Putamen (tissue), 1 donor: ENCODE measurements around the gene TM9SF4.

ENCODE experiments used
- DNase-seq: peaks from one replicate; pipeline ENCODE4 v3.0.0-alpha.2; 2016; ENCODE audit warnings: low spot score

TM9SF4 gene, protein sequence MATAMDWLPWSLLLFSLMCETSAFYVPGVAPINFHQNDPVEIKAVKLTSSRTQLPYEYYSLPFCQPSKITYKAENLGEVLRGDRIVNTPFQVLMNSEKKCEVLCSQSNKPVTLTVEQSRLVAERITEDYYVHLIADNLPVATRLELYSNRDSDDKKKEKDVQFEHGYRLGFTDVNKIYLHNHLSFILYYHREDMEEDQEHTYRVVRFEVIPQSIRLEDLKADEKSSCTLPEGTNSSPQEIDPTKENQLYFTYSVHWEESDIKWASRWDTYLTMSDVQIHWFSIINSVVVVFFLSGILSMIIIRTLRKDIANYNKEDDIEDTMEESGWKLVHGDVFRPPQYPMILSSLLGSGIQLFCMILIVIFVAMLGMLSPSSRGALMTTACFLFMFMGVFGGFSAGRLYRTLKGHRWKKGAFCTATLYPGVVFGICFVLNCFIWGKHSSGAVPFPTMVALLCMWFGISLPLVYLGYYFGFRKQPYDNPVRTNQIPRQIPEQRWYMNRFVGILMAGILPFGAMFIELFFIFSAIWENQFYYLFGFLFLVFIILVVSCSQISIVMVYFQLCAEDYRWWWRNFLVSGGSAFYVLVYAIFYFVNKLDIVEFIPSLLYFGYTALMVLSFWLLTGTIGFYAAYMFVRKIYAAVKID

GRCh38 chr20:32109392-32110172 lies at the start of gene TM9SF4:
Gene TM9SF4 (plus strand): TSS chr20:32109714. CDS start chr20:32109741, 27 bp downstream.
- peak; percentile 91 for DNase-seq

- DNase-seq: peak; percentile 47
Measured at GRCh38 chr20:32062776-32063170, 46.7 kb upstream of the TM9SF4 start.

- DNase-seq: no peak
Measured at GRCh38 chr20:32063695-32064094, 45.8 kb upstream of the TM9SF4 start.

DNA sequence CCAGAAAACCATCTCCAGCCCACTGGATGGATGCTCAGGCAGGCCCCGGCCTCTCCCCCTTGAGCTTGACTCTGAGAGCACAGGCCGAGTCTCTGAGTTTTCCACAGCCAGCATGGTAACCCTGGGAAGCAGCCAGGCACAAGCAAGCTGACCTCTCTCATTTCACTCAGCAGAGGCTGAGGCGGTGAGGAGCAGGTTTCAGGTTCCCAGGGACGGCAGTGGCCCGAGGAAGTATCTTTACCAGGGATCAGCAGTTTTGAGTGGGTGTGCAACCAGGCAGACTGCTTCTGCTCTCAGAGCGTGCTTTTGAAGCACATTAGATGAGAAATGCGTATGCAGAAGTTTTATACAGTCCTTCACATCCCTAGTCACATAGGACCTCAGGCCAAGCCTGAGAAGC lies 44.8 kb upstream of the TM9SF4 start:
- no peak for DNase-seq

GRCh38 chr20:32067234-32067821 lies 42.2 kb upstream of the TM9SF4 start:
- DNase-seq: no peak

GRCh38 chr20:32068174-32068573 lies 41.3 kb upstream of the TM9SF4 start:
- DNase-seq: no peak

- no peak for DNase-seq
Measured at GRCh38 chr20:32069711-32070110, 39.8 kb upstream of the TM9SF4 start.

DNA sequence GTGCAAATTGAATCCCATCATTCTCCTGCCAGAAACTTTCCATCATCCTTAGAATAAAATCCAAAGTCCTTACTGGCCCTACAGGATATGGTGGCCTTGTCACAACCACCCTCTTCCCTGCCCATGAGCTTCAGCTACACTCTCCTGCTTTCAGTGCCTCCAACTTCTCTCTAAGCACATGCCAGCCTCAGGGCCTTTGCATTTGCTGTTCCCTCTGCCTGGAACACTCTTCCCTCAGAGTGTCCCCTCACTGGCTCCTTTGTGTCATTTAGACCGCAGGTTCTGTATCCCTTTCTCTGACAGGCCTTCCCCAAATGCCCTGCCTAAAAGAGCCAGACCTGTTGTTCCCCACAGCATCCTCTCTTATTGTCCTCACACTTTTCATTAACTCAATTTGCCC lies 39.2 kb upstream of the TM9SF4 start:
- no peak for DNase-seq

DNA sequence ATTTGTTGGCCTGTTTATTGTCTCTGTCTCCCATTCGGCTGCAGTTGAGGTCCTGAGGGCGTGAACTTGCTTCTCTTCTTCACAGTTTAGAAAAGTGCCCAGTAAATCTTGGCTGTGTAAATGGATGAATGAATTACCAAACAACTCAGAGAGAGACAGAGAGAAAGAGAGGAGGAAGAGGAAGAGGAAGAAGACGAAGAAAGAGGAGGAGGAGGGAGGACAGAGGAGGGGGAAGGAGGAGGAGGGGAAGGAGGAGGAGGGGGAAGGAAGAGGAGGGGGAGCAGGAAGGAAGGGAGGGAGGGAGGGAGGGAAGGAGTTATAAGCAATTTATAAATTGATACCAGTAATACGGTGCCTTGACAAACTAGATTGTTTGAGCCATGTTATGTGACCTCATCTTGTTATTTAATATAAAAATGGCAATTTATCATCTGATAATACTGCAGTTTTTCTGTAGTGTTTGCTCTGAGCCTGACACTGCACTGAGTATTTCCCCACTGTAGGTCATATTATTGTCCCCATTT lies 38.8 kb upstream of the TM9SF4 start:
- no peak for DNase-seq

GRCh38 chr20:32071395-32072167 lies 37.9 kb upstream of the TM9SF4 start:
- no peak for DNase-seq

DNA sequence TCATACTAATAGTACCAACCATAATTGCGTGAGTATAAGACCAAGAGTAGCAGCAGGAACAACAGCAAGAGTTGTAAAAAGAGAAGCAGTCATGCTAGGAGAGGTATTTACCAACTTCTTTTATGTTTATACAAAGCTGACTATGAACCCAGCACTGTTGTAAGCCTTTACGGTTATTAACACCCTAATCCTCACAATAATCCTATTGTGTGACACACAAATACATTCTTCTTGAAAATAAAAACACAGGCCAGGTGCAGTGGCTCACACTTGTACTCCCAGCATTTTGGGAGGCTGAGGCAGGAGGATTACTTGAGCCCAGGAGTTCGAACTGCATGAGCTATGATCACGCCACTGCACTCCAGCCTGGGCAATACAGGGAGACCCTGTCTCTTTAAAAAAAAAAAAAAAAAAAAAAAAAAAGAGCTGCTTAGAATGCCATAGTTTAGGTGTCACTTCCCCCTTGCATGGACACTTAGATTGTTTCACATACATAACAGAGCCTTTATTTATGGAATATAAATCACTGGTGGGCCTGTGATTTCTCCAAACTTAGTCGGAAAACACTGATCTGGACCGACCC lies 37.3 kb upstream of the TM9SF4 start:
- no peak for DNase-seq

- no peak for DNase-seq
Measured at GRCh38 chr20:32075534-32075933, 34.0 kb upstream of the TM9SF4 start.

- DNase-seq: no peak
Measured at GRCh38 chr20:32077190-32077589, 32.3 kb upstream of the TM9SF4 start.

- no peak for DNase-seq
Measured at GRCh38 chr20:32078322-32078721, 31.2 kb upstream of the TM9SF4 start.

- DNase-seq: no peak
Measured at GRCh38 chr20:32078791-32079190, 30.7 kb upstream of the TM9SF4 start.

GRCh38 chr20:32079655-32080109 lies 29.8 kb upstream of the TM9SF4 start:
- no peak for DNase-seq

DNA sequence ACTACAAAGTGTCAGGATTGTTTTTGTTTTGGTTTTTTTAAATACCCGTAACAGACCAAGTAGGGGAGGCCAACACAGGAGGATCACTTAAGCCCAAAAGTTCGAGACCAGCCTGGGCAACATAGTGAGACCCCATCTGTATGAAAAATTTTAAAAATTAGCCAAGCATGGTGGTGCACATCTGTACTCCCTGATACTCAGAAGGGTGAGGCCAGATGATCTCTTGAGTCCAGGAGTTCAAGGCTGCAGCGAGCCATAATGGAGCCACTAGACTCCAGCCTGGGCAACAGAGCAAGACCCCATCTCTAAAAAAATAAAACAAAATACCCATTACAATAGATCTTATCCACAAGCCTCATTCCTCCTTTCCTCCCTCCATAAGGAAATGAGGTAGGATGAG lies 28.7 kb upstream of the TM9SF4 start:
- DNase-seq: no peak

- DNase-seq: no peak
Measured at GRCh38 chr20:32083469-32083868, 26.0 kb upstream of the TM9SF4 start.

- no peak for DNase-seq
Measured at GRCh38 chr20:32087070-32087469, 22.4 kb upstream of the TM9SF4 start.

DNA sequence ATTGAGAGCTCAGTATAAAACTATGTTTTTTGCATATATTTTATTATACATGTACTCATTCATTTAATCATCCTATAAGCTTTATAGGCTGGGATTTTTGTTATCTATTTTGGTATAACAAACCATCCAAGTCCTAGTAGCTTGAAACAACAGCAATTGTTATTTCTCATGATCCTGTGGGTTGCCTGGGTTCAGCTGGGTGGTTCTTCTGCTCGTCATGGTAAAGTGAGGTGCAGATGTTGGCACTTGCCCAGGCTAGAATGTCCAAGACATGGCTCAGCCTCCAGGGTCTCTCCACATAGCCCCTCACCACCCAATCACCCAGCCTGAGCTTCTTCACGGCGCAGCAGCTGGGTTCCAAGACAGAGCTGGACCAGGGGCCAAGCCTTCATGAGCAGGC lies 20.8 kb upstream of the TM9SF4 start:
- DNase-seq: no peak
